HepG2 (cell line): ENCODE data around the gene TBC1D22A. TPM values are rescaled to one million over a fixed set of nuclear protein-coding genes. Genes with fewer than 3 reads are reported as not detected.

Experiments used
- AFF4 ChIP-seq: sonication (generic); formaldehyde crosslinking; IDR thresholded peaks from 2 replicates; pipeline ENCODE4 v1.4.0; 2020; ENCODE audit warnings: missing genetic modification reagents
- AHDC1 ChIP-seq: sonication (generic); formaldehyde crosslinking; IDR thresholded peaks from 2 replicates; pipeline ENCODE4 v1.5.1; 2020; ENCODE audit warnings: mild to moderate bottlenecking, missing genetic modification reagents, borderline replicate concordance
- E2F2 ChIP-seq: sonication (generic); formaldehyde crosslinking; IDR thresholded peaks from 2 replicates; pipeline ENCODE4 v1.4.0; 2020; ENCODE audit warnings: missing genetic modification reagents, borderline replicate concordance
- ELF3 ChIP-seq: IDR thresholded peaks from 2 replicates; pipeline ENCODE4 v1.6.1; 2016; ENCODE audit warnings: missing genetic modification reagents, missing compliant biosample characterization
- FOXA3 ChIP-seq: IDR thresholded peaks from 2 replicates; pipeline ENCODE4 v1.6.1; 2016; ENCODE audit warnings: missing genetic modification reagents, missing compliant biosample characterization
- KDM1A ChIP-seq: IDR thresholded peaks from 2 replicates; pipeline ENCODE4 v1.6.1; 2016; ENCODE audit warnings: missing compliant biosample characterization
- NR3C1 ChIP-seq: sonication (generic); formaldehyde crosslinking; IDR thresholded peaks from 2 replicates; pipeline ENCODE4 v1.4.0; 2020; ENCODE audit warnings: missing genetic modification reagents
- SKI ChIP-seq: fragments of 450-650 bp; IDR thresholded peaks from one replicate; pipeline ENCODE4 v1.6.1; 2018; ENCODE audit warnings: mild to moderate bottlenecking; ENCODE audit not compliant: partially characterized antibody
- SP140L ChIP-seq: sonication (generic); formaldehyde crosslinking; IDR thresholded peaks from 2 replicates; pipeline ENCODE4 v1.4.0; 2020; ENCODE audit warnings: missing genetic modification reagents, borderline replicate concordance
- TGIF2 ChIP-seq: IDR thresholded peaks from 2 replicates; pipeline ENCODE4 v1.6.1; 2016; ENCODE audit warnings: control low read depth, missing compliant biosample characterization
- ZBTB44 ChIP-seq: sonication (generic); formaldehyde crosslinking; IDR thresholded peaks from 2 replicates; pipeline ENCODE4 v1.4.0; 2020; ENCODE audit warnings: missing genetic modification reagents
- ZNF510 ChIP-seq: sonication (generic); formaldehyde crosslinking; IDR thresholded peaks from 2 replicates; pipeline ENCODE4 v1.4.0; 2020; ENCODE audit warnings: low read depth, mild to moderate bottlenecking, missing genetic modification reagents
- ZNF761 ChIP-seq: sonication (generic); formaldehyde crosslinking; conservative IDR thresholded peaks from 2 replicates; pipeline ENCODE4 v1.4.0; 2020; ENCODE audit warnings: mild to moderate bottlenecking, missing genetic modification reagents
- polyA plus RNA-seq, 8 experiments: library from polyadenylated mRNA; depleted of rRNA in 3 of 8; stranded (reverse) in 7 of 8; unstranded in 1 of 8; fragments of >200 nt; fragmentation: Illumina TruSeq in 4 of 8; extraction: Trizol in 4 of 8; gene quantifications; 2 replicates each; pipeline versions ENCODE4 v1.2.1 to v1.2.3, GENCODE V29; 2011 to 2016; ENCODE audit warnings: low read depth in 4 of 8, missing spikeins in 1 of 8, mixed read lengths in 1 of 8; ENCODE audit not compliant: insufficient read depth in 1 of 8
- total RNA-seq, 5 experiments: library from RNA; depleted of rRNA; stranded (reverse); fragments of >200 nt; fragmentation: Illumina TruSeq; extraction: Trizol; gene quantifications; 2 replicates each; pipeline ENCODE4 v1.2.3, GENCODE V29; 2016; ENCODE audit warnings: low read depth in 1 of 5
- TF ChIP-seq, protein P1 (sequence below): sonication (generic); formaldehyde crosslinking; IDR thresholded peaks from 2 replicates; pipeline ENCODE4 v1.4.0; 2020; ENCODE audit warnings: missing genetic modification reagents

Gene TBC1D22A
- total and polyA plus RNA-seq, 2 of the 13 experiments (the other 11 are each of a cell fraction or from before 2014, with no cell fraction given) = 17.3 to 18.0 TPM

DNA sequence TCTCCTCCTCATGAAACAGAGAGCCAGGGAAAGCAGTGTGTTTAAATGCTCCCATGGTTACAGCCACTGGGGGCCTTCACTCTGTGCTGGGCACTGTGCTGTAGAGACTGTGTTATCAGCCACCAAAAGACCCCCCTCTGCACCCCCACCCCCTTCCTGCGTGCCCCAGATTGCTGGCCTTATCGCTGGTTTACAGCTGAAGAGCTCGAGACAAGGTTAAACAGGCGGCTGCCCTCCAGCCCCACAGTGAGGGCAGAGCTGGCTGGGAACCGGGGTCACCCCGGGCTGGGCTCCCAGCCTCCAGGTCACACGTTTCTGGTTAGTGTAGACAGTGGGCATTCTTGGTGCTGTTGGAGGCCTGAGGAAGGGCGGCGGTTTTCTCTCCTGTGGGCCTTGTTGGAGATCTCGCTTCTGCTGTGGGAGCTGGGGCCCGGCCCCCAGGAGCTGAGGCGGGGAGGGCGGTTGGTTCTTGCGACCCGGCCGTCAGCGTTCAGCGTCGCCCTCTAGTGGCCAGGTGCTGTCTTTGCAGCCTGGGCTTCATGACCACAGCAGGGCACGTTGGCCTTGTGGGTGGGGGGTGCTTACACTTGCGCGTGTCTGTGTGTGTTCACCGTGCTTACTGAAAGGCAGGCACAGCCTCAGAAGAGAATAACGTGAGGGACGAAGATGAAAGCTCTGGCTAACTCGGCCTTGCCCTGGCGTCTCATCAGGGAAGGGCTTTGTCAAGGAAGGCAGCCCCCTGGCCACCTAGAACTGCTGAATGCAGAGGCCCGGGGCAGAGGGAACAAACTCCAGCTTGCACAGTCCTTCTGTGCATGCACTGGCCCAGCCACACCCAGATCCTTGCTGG lies 40.8 kb downstream of the TBC1D22A start (continued):
- TF ChIP-seq, protein P1, sequence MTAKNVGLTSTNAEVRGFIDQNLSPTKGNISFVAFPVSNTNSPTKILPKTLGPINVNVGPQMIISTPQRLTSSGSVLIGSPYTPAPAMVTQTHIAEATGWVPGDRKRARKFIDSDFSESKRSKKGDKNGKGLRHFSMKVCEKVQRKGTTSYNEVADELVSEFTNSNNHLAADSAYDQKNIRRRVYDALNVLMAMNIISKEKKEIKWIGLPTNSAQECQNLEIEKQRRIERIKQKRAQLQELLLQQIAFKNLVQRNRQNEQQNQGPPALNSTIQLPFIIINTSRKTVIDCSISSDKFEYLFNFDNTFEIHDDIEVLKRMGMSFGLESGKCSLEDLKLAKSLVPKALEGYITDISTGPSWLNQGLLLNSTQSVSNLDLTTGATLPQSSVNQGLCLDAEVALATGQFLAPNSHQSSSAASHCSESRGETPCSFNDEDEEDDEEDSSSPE (CRISPR knock-in tag) = no peak
- TF ChIP-seq KDM1A (CRISPR knock-in tag) = no peak
- no peak for TF ChIP-seq ZBTB44 (CRISPR knock-in tag)
- TF ChIP-seq SP140L (CRISPR knock-in tag) = no peak
- no peak for TF ChIP-seq AFF4 (CRISPR knock-in tag)
- TF ChIP-seq ZNF761 (CRISPR knock-in tag) = no peak
- no peak for TF ChIP-seq ZNF510 (CRISPR knock-in tag)
- no peak for TF ChIP-seq TGIF2
- peak; percentile 12 for TF ChIP-seq SKI
- 0 out of 2 replicates have a peak, but pooled peaks have one; percentile 15 for TF ChIP-seq FOXA3 (CRISPR knock-in tag)
- peak; percentile 24; the same call in 1 of the 2 replicates for TF ChIP-seq ELF3 (CRISPR knock-in tag)
- TF ChIP-seq AHDC1 (CRISPR knock-in tag) = no peak
- no peak for TF ChIP-seq E2F2
- TF ChIP-seq NR3C1 = no peak
